Osteocyte (in vitro differentiated cells): ENCODE data around the gene PTPRG. TPM values are rescaled to one million over a fixed set of nuclear protein-coding genes. Genes with fewer than 3 reads are reported as not detected.
"Not testable (repeated sequence)": the region's sequence is repeated elsewhere in the genome, so short reads cannot be mapped to it uniquely, and the experiment has no call there.

Experiments used
- DNase-seq: peaks from one replicate; pipeline ENCODE4 v3.0.0; 2021; ENCODE audit warnings: mixed read lengths; ENCODE audit not compliant: unreplicated experiment; ENCODE audit errors: extremely low spot score
- H3K27ac Mint-ChIP-seq: one replicate; pipeline ENCODE4 v1.8.0; 2021; ENCODE audit warnings: mild to moderate bottlenecking, mixed read lengths; ENCODE audit not compliant: unreplicated experiment
- H3K27me3 Mint-ChIP-seq: one replicate; pipeline ENCODE4 v1.8.0; 2021; ENCODE audit warnings: mixed read lengths; ENCODE audit not compliant: unreplicated experiment
- H3K36me3 Mint-ChIP-seq: one replicate; pipeline ENCODE4 v1.8.0; 2021; ENCODE audit warnings: mixed read lengths; ENCODE audit not compliant: unreplicated experiment
- H3K4me1 Mint-ChIP-seq: one replicate; pipeline ENCODE4 v1.8.0; 2021; ENCODE audit warnings: mixed read lengths; ENCODE audit not compliant: unreplicated experiment
- H3K4me3 Mint-ChIP-seq: one replicate; pipeline ENCODE4 v1.8.0; 2021; ENCODE audit warnings: mild to moderate bottlenecking, moderate library complexity, mixed read lengths; ENCODE audit not compliant: unreplicated experiment
- H3K9me3 Mint-ChIP-seq: one replicate; pipeline ENCODE4 v1.8.0; 2021; ENCODE audit warnings: mixed read lengths; ENCODE audit not compliant: unreplicated experiment
- total RNA-seq: library from RNA; stranded (reverse); gene quantifications from 2 replicates; pipeline ENCODE4 v1.2.1, GENCODE V29; 2021
- TF ChIP-seq, protein P1 (sequence below): fragments of 200-600 bp; sonication (generic); IDR thresholded peaks from 2 replicates; pipeline ENCODE4 v1.5.0; 2021; ENCODE audit warnings: antibody characterized with exemption, mild to moderate bottlenecking, moderate library complexity

PTPRG gene
- total RNA-seq, 1 donor from 2014 or later: 48.1 TPM

DNA sequence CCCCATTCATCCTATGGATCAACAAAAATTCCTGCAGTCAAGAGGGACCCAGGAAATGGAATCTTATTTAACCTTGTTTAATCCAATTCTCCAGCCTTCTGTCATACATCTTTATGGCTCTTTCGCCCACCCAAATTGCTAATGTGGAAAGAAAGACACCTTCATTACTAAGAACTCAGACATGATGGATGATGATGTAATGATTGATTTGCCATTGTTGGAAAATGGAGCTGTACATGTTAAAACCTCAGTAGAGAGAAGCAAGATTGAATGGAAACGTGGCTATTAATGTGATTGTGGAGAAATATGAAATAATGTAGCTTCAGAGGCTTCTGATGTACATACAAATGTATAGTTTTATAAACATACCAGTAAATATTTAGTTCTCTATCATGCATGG, 15.7 kb upstream of the PTPRG start:
- no peaks in the 10 kb centered on the region for H3K4me1 Mint-ChIP-seq
- H3K9me3 Mint-ChIP-seq: no peaks in the 10 kb centered on the region
- H3K4me3 Mint-ChIP-seq: no peak overlapping the region
- H3K36me3 Mint-ChIP-seq: no peaks in the 10 kb centered on the region
- TF ChIP-seq, protein P1, sequence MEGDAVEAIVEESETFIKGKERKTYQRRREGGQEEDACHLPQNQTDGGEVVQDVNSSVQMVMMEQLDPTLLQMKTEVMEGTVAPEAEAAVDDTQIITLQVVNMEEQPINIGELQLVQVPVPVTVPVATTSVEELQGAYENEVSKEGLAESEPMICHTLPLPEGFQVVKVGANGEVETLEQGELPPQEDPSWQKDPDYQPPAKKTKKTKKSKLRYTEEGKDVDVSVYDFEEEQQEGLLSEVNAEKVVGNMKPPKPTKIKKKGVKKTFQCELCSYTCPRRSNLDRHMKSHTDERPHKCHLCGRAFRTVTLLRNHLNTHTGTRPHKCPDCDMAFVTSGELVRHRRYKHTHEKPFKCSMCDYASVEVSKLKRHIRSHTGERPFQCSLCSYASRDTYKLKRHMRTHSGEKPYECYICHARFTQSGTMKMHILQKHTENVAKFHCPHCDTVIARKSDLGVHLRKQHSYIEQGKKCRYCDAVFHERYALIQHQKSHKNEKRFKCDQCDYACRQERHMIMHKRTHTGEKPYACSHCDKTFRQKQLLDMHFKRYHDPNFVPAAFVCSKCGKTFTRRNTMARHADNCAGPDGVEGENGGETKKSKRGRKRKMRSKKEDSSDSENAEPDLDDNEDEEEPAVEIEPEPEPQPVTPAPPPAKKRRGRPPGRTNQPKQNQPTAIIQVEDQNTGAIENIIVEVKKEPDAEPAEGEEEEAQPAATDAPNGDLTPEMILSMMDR: no peak
- H3K27me3 Mint-ChIP-seq: peaks cover 23% of the 10 kb centered on the region
- DNase-seq: no peak
- H3K27ac Mint-ChIP-seq: no peak overlapping the region

DNA sequence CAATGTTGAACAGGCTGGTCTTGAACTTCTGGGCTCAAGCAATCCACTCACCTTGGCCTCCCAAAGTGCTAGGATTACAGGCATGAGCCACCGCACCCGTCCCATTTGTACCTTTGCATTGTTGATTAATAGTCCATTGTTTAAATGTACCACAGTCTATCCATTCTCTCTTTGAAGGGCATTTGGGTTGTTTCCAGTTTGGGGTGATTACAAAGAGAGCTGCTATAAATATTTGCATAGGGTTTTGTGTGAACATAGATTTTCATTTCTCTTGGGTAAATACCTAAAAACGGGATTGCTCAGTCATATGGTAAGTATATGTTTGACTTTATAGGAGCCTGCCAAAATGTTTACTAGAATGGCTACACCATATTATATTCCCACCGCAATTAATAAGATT, 13.7 kb upstream of the PTPRG start:
- TF ChIP-seq, protein P1: no peak
- Mint-ChIP-seq H3K27me3 (peaks cover 32% of the 10 kb centered on the region), H3K36me3 (no peaks in the 10 kb centered on the region), H3K9me3 (no peaks in the 10 kb centered on the region), H3K4me1 (no peaks in the 10 kb centered on the region), H3K27ac (no peak overlapping the region), H3K4me3 (no peak overlapping the region)
- DNase-seq: no peak

DNA sequence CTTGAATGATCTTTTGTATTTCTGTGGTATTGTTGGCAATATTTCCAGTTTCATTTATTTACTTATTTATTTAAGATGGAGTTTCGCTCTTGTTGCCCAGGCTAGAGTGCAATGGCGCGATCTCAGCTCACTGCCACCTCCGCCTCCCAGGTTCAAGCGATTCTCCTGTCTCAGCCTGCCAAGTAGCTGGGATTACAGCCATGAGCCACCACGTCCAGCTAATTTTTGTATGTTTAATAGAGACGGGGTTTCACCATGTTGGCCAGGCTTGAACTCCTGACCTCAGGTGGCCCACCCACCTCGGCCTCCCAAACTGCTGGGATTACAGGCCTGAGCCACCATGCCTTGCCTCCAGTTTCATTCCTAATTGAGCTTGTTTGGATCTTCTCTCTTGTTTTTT, 8.7 kb upstream of the PTPRG start:
- DNase-seq, H3K27ac Mint-ChIP-seq, H3K9me3 Mint-ChIP-seq, H3K4me3 Mint-ChIP-seq, H3K36me3 Mint-ChIP-seq, H3K4me1 Mint-ChIP-seq: not testable (repeated sequence)
- H3K27me3 Mint-ChIP-seq: peaks cover 39% of the 10 kb centered on the region

DNA sequence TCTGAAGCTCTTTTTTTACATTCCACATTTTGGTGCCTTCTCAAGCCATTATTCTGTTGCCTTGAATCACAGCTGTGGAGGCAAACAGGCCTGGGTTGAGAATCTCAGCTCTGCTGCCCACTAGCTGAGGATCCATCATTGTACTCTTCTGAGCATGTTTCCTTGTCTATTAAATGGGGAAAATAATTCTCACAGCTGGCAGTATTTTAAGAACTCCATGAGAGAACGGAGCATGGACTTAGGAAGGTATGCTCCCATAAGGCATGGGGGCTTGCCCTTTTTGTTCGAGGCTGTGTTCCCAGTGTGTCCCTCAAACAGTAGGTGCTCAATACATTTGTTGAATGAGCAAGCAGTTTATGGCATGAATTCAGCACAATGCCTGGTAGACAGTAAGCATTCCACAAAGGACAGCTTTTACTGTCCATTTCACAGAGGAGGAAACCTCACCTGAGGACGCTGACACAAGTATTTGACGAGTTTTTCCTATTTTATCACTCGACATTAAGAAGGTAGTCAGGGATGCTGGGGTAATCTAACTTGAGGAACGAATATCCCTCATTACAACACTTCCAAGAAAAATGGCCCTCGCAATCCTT, 2.1 kb upstream of the PTPRG start:
- DNase-seq: no peak
- Mint-ChIP-seq H3K4me1 (peaks cover 20% of the 10 kb centered on the region), H3K9me3 (peaks cover 3% of the 10 kb centered on the region), H3K36me3 (peaks cover 2% of the 10 kb centered on the region), H3K27me3 (peaks cover 18% of the 10 kb centered on the region), H3K27ac (peak overlapping the region; percentile 95), H3K4me3 (peak overlapping the region; percentile 97)
- TF ChIP-seq, protein P1: peak; percentile 41

DNA sequence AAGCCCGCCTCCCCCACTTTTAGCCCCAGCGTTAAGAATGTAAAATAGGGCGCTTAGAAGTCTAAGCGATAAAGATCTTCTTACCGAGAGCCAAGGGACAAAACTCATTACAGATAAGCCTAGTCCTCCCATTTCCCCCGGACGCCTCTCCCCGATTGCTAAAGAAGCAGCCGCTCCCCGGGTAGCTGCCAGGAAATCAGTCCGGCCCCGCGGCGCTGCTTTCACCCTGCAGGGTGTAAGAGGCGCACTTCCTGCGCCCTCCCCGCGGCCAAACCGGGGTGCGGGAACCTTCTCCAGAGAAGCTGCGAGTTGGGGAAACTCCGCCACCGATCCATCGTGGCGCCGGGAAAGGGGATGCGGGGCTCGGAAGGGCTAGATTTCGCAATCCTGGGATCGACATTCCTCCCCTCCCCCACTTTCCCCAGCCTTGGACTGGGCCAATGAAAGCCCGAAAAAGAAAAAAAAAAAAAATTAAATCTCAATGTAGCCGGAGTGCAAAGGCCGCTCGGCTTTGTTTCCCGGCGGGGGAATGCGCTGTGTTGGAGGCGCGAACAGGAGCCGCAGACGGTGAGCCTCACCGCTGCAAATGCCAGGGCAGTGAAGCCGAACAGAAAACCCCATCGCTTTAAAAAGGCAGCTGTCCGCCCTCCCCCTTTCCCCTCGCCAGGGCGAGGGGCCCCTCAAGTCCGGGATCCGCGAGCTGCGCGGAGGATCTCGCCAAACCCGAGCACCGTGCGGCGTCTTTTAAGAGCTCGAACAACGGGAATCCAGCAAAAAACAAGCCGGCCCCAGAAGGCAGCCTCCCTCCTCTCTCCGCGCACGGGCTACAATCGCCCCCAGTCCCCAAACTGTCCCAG, 626 bp upstream of the PTPRG start:
- DNase-seq: peak; percentile 91
- Mint-ChIP-seq H3K9me3 (peaks cover 3% of the 10 kb centered on the region), H3K27ac (peak overlapping the region; percentile 95), H3K27me3 (peaks cover 13% of the 10 kb centered on the region), H3K36me3 (peaks cover 2% of the 10 kb centered on the region), H3K4me1 (peaks cover 31% of the 10 kb centered on the region), H3K4me3 (peak overlapping the region; percentile 97)
- TF ChIP-seq, protein P1: no peak
